ENCODE results near the gene CTTN. TPM values are rescaled to one million over a fixed set of nuclear protein-coding genes. Genes with fewer than 3 reads are reported as not detected.

Gene CTTN
- total RNA-seq, 1 experiment from 2014 or later, result 533 TPM

GRCh38 chr11:70443773-70444030 lies 45.4 kb downstream of the CTTN start:
- Histone ChIP-seq H3K4me3 (no peak overlapping the region), H3K79me2 (ENCODE audit: low read depth) (no peaks in the 10 kb centered on the region), H3K4me1 (replicated peaks; ENCODE audit: insufficient read depth) (no peaks in the 10 kb centered on the region), H3F3A (ENCODE audit: insufficient read depth, low read depth) (0 out of 2 replicates have a peak, but pooled peaks cover 1% of the 10 kb centered on the region), H3K9me3 (ENCODE audit: insufficient read depth, low read depth) (no peaks in the 10 kb centered on the region; the same call in 1 of the 2 replicates), H3K4me2 (no peak overlapping the region), H3K36me3 (ENCODE audit: low read depth) (no peaks in the 10 kb centered on the region), H4K20me1 (ENCODE audit: insufficient read depth) (no peaks in the 10 kb centered on the region; the same call in 1 of the 2 replicates), H3K27me3 (ENCODE audit: insufficient read depth, low read depth) (no peaks in the 10 kb centered on the region), H3K27ac (no peak overlapping the region), H2AFZ (no peak overlapping the region), H3K9me2 (ENCODE audit: insufficient read depth) (no peaks in the 10 kb centered on the region)
- intact Hi-C loops (cut with micrococcal nuclease; ENCODE audit: unreplicated experiment), result no loop called here
- BruUV-seq (replicated peaks), result no TSS peak
- POLR2A ChIA-PET (ENCODE audit: unreplicated experiment), result no interaction called here
- TF ChIP-seq CTCF (conservative IDR thresholded peaks at IDR 0.05), result no peak
- TF ChIP-seq EZH2 (IDR thresholded peaks at IDR 0.05; ENCODE audit: low read depth), result no peak
- CTCF ChIA-PET, result no interaction called here
- DNase-seq, result no peak

- H3K4me1 ChIP-seq (replicated peaks; ENCODE audit: insufficient read depth), result no peaks in the 10 kb centered on the region
- TF ChIP-seq EZH2 (IDR thresholded peaks at IDR 0.05; ENCODE audit: low read depth) (no peak), CTCF (conservative IDR thresholded peaks at IDR 0.05) (no peak)
- no peak overlapping the region for H3K27ac ChIP-seq
- H3K9me2 ChIP-seq (ENCODE audit: insufficient read depth), result no peaks in the 10 kb centered on the region
- H3K27me3 ChIP-seq (ENCODE audit: insufficient read depth, low read depth), result no peaks in the 10 kb centered on the region
- no peak overlapping the region for H2AFZ ChIP-seq
- no TSS peak for BruUV-seq (replicated peaks)
- no peak overlapping the region for H3K4me2 ChIP-seq
- POLR2A ChIA-PET (ENCODE audit: unreplicated experiment), result no interaction called here
- no peaks in the 10 kb centered on the region; the same call in 1 of the 2 replicates for H4K20me1 ChIP-seq (ENCODE audit: insufficient read depth)
- peaks cover 9% of the 10 kb centered on the region; the same call in 1 of the 2 replicates for H3K9me3 ChIP-seq (ENCODE audit: insufficient read depth, low read depth)
- no peaks in the 10 kb centered on the region for H3F3A ChIP-seq (ENCODE audit: insufficient read depth, low read depth)
- no peak for DNase-seq
- H3K79me2 ChIP-seq (ENCODE audit: low read depth), result no peaks in the 10 kb centered on the region
- CTCF ChIA-PET, result no interaction called here
- intact Hi-C loops (cut with micrococcal nuclease; ENCODE audit: unreplicated experiment), result no loop called here
- no peaks in the 10 kb centered on the region for H3K36me3 ChIP-seq (ENCODE audit: low read depth)
- H3K4me3 ChIP-seq, result no peak overlapping the region
These were observed 46.8 kb downstream of the CTTN start for GRCh38 chr11:70445091-70445490.

GRCh38 chr11:70445605-70446004 lies 47.3 kb downstream of the CTTN start:
- no peaks in the 10 kb centered on the region for H3K36me3 ChIP-seq (ENCODE audit: low read depth)

More at GRCh38 chr11:70445605-70446004, 47.3 kb downstream of the CTTN start:
- Histone ChIP-seq H3K4me3 (no peak overlapping the region), H3K4me2 (no peak overlapping the region), H3K27me3 (ENCODE audit: insufficient read depth, low read depth) (no peaks in the 10 kb centered on the region), H2AFZ (no peak overlapping the region), H4K20me1 (ENCODE audit: insufficient read depth) (no peaks in the 10 kb centered on the region; the same call in 1 of the 2 replicates), H3K27ac (no peak overlapping the region), H3K9me3 (ENCODE audit: insufficient read depth, low read depth) (peaks cover 9% of the 10 kb centered on the region; the same call in 1 of the 2 replicates), H3K9me2 (ENCODE audit: insufficient read depth) (no peaks in the 10 kb centered on the region), H3F3A (ENCODE audit: insufficient read depth, low read depth) (no peaks in the 10 kb centered on the region), H3K79me2 (ENCODE audit: low read depth) (no peaks in the 10 kb centered on the region), H3K4me1 (replicated peaks; ENCODE audit: insufficient read depth) (no peaks in the 10 kb centered on the region)
- no peak for DNase-seq
- TF ChIP-seq EZH2 (IDR thresholded peaks at IDR 0.05; ENCODE audit: low read depth) (no peak), CTCF (conservative IDR thresholded peaks at IDR 0.05) (no peak)
- intact Hi-C loops (cut with micrococcal nuclease; ENCODE audit: unreplicated experiment), result no loop called here
- ChIA-PET POLR2A (ENCODE audit: unreplicated experiment) (no interaction called here), CTCF (no interaction called here)
- BruUV-seq (replicated peaks), result no TSS peak

All from PC-9 (cell line).